BE2C (cell line): Measurements from ENCODE around the gene SAMHD1.

ENCODE experiments used
- DNase-seq: peaks from one replicate; pipeline ENCODE4 v3.0.0-alpha.2; 2020
- H3K27me3 ChIP-seq: fragments of 250-450 bp; sonication (Bioruptor Pico); 2 replicates; pipeline ENCODE4 v1.5.1; 2020; ENCODE audit warnings: mild to moderate bottlenecking
- H3K36me3 ChIP-seq: fragments of 250-450 bp; sonication (Bioruptor Pico); 2 replicates; pipeline ENCODE4 v1.5.1; 2020; ENCODE audit warnings: mild to moderate bottlenecking
- H3K4me1 ChIP-seq: fragments of 250-450 bp; sonication (Bioruptor Pico); 2 replicates; pipeline ENCODE4 v1.5.1; 2020
- H3K4me3 ChIP-seq: 2 replicates; pipeline ENCODE4 v1.5.1; 2011; ENCODE audit warnings: low read depth, low read length
- H3K9me3 ChIP-seq: fragments of 250-450 bp; sonication (Bioruptor Pico); 2 replicates; pipeline ENCODE4 v1.5.1; 2020
- TF ChIP-seq, protein P1 (sequence below): IDR thresholded peaks from 2 replicates; pipeline ENCODE4 v1.5.1; 2012; ENCODE audit warnings: mild to moderate bottlenecking, low read depth, low read length

The SAMHD1 gene

DNA sequence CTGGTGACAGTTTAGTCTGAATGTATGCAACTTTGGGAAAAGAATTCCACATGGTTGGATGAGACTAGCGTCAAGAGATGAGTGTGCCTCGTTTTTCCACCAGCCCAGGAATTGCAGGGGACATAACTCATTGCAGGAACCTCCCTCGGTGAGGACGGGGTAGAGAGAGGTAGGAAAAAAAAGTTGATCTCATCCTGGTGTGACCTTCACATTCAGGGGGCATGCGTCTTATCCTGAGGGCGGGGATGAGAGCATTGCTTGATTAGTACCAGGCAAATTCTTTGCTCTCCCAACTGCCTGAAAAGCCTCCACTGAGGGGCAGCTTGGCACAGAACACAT is 63.8 kb downstream of the SAMHD1 start:
- no peak overlapping the region for H3K4me3 ChIP-seq
- TF ChIP-seq, protein P1, sequence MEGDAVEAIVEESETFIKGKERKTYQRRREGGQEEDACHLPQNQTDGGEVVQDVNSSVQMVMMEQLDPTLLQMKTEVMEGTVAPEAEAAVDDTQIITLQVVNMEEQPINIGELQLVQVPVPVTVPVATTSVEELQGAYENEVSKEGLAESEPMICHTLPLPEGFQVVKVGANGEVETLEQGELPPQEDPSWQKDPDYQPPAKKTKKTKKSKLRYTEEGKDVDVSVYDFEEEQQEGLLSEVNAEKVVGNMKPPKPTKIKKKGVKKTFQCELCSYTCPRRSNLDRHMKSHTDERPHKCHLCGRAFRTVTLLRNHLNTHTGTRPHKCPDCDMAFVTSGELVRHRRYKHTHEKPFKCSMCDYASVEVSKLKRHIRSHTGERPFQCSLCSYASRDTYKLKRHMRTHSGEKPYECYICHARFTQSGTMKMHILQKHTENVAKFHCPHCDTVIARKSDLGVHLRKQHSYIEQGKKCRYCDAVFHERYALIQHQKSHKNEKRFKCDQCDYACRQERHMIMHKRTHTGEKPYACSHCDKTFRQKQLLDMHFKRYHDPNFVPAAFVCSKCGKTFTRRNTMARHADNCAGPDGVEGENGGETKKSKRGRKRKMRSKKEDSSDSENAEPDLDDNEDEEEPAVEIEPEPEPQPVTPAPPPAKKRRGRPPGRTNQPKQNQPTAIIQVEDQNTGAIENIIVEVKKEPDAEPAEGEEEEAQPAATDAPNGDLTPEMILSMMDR, result no peak
- H3K9me3 ChIP-seq, result no peaks in the 10 kb centered on the region
- H3K36me3 ChIP-seq, result no peaks in the 10 kb centered on the region
- H3K4me1 ChIP-seq, result no peaks in the 10 kb centered on the region
- H3K27me3 ChIP-seq, result no peaks in the 10 kb centered on the region
- no peak for DNase-seq

- Histone ChIP-seq H3K36me3 (no peaks in the 10 kb centered on the region), H3K9me3 (no peaks in the 10 kb centered on the region), H3K27me3 (no peaks in the 10 kb centered on the region), H3K4me3 (peak overlapping the region; percentile 43), H3K4me1 (no peaks in the 10 kb centered on the region)
- TF ChIP-seq, protein P1, result peak; percentile 99
- peak; percentile 86 for DNase-seq
These were observed 64.4 kb downstream of the SAMHD1 start for GRCh38 chr20:36886859-36887751.

DNA sequence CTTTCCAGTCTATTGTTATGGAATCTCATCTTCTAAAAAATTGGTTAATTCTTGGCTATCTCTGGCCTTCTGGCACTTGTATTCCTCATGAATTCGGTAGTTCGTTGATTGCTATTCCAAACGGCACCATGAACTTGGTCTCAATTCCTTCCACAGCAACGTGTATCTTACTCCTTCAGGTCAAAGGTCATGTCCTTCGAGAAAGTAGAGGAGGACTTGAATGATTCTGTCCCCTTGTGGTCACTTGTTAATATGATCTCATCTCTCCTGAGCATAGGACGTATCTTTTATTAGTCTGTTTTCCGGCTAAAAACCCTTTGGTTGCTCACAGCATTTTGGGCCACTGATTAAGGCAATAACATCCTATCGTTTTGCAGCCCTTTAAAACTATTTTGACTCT is 66.2 kb downstream of the SAMHD1 start:
- TF ChIP-seq, protein P1, result peak; percentile 19
- H3K9me3 ChIP-seq, result no peaks in the 10 kb centered on the region
- DNase-seq, result no peak
- no peaks in the 10 kb centered on the region for H3K4me1 ChIP-seq
- no peaks in the 10 kb centered on the region for H3K27me3 ChIP-seq
- no peak overlapping the region for H3K4me3 ChIP-seq
- H3K36me3 ChIP-seq, result no peaks in the 10 kb centered on the region

- Histone ChIP-seq H3K27me3 (no peaks in the 10 kb centered on the region), H3K4me1 (no peaks in the 10 kb centered on the region), H3K4me3 (no peak overlapping the region), H3K9me3 (no peaks in the 10 kb centered on the region), H3K36me3 (no peaks in the 10 kb centered on the region)
- DNase-seq, result no peak
- TF ChIP-seq, protein P1, result no peak
These were observed 67.5 kb downstream of the SAMHD1 start for GRCh38 chr20:36883977-36884535.

DNA sequence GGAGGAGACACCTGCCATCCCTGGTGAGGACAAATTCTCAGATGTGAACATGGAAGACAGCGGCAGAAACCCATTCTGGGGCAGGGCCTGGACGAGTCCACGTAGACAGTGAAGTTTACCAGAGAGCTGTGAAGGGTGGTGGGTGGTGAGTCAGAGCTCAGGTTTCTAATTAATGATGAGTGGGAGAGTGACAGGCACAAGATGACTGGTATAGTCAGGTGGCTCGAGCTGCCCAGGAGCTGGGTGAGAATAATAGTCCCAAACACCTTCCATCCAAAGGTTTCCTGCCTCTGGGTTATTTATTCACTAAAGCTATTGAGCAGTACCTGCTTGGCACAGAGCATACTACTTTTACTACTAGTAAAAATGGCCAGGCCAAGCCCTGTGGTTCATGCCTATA is 69.6 kb downstream of the SAMHD1 start:
- no peaks in the 10 kb centered on the region for H3K4me1 ChIP-seq
- no peak overlapping the region for H3K4me3 ChIP-seq
- DNase-seq, result no peak
- no peaks in the 10 kb centered on the region for H3K9me3 ChIP-seq
- TF ChIP-seq, protein P1, result no peak
- H3K36me3 ChIP-seq, result no peaks in the 10 kb centered on the region
- no peaks in the 10 kb centered on the region for H3K27me3 ChIP-seq

DNA sequence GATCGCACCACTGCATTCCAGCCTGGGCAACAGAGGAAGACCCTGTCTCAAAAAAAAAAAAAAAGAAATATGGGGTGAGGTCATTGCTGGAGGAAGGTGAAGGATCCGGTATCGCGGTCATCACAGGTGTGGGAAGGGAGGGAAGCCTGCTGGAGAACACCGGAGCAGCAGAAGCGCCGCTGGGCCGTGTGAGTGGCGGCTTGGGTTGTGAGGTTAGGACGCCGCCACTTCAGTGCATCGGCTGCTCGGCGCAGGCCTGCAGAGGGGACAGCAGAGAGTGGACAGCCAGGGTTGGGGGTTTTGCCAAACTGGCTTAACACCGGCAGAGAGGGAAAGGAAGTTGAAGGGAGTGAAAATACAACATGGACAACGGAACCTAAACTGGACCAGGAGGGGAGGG is 70.2 kb downstream of the SAMHD1 start:
- no peak for DNase-seq
- Histone ChIP-seq H3K27me3 (no peaks in the 10 kb centered on the region), H3K4me3 (no peak overlapping the region), H3K36me3 (no peaks in the 10 kb centered on the region), H3K4me1 (no peaks in the 10 kb centered on the region), H3K9me3 (no peaks in the 10 kb centered on the region)
- TF ChIP-seq, protein P1, result no peak
